ENCODE results near the gene SOD2. TPM values are rescaled to one million over a fixed set of nuclear protein-coding genes. Genes with fewer than 3 reads are reported as not detected.
A peak's percentile ranks its signal among the peaks of the same experiment; 100 is the strongest.
"Not testable (repeated sequence)": the region's sequence is repeated elsewhere in the genome, so short reads cannot be mapped to it uniquely, and the experiment has no call there.

SOD2 gene
- total RNA-seq, 1 donor from 2014 or later: 891 TPM

- DNase-seq: peak; percentile 67
Observed at GRCh38 chr6:159681191-159681880, 11.7 kb downstream of the SOD2 start.

GRCh38 chr6:159680104-159680503 is 12.9 kb downstream of the SOD2 start:
- no peak for DNase-seq

- DNase-seq: no peak
Observed at GRCh38 chr6:159679091-159680077, 13.7 kb downstream of the SOD2 start.

GRCh38 chr6:159678574-159678973 is 14.5 kb downstream of the SOD2 start:
- DNase-seq: no peak

- DNase-seq: no peak
Observed at GRCh38 chr6:159677506-159678165, 15.4 kb downstream of the SOD2 start.

- DNase-seq: no peak
Observed at GRCh38 chr6:159676890-159677505, 16.0 kb downstream of the SOD2 start.

- DNase-seq: not testable (repeated sequence)
Observed at GRCh38 chr6:159676236-159676635, 16.8 kb downstream of the SOD2 start.

GRCh38 chr6:159665868-159666635 is 27.0 kb downstream of the SOD2 start:
- DNase-seq: no peak

- not testable (repeated sequence) for DNase-seq
Observed at GRCh38 chr6:159663368-159663889, 29.6 kb downstream of the SOD2 start.

GRCh38 chr6:159661977-159662376 is 31.1 kb downstream of the SOD2 start:
- DNase-seq: not testable (repeated sequence)

GRCh38 chr6:159655409-159655988 is 37.5 kb downstream of the SOD2 start:
- no peak for DNase-seq

- peak; percentile 70 for DNase-seq
Observed at GRCh38 chr6:159654483-159655098, 38.5 kb downstream of the SOD2 start.

- DNase-seq: no peak
Observed at GRCh38 chr6:159650314-159650713, 42.7 kb downstream of the SOD2 start.

- no peak for DNase-seq
Observed at GRCh38 chr6:159649441-159649840, 43.6 kb downstream of the SOD2 start.

GRCh38 chr6:159646733-159647132 is 46.3 kb downstream of the SOD2 start:
- DNase-seq: no peak

- DNase-seq: no peak
Observed at GRCh38 chr6:159646116-159646515, 46.9 kb downstream of the SOD2 start.

GRCh38 chr6:159645640-159646039 is 47.4 kb downstream of the SOD2 start:
- no peak for DNase-seq

All from dermis blood vessel endothelial cell (primary cell).